HG03039 (cell line): ENCODE data around the gene ENDOD1.

ENCODE experiments used
- ATAC-seq: cut with Tn5 transposase; IDR thresholded peaks from one replicate; pipeline ENCODE4 v1.9.1; 2021; ENCODE audit warnings: mild to moderate bottlenecking, moderate library complexity; ENCODE audit not compliant: unreplicated experiment

ENDOD1 gene

GRCh38 chr11:95074792-95075563, 14.7 kb upstream of the ENDOD1 start:
- ATAC-seq: no peak

DNA sequence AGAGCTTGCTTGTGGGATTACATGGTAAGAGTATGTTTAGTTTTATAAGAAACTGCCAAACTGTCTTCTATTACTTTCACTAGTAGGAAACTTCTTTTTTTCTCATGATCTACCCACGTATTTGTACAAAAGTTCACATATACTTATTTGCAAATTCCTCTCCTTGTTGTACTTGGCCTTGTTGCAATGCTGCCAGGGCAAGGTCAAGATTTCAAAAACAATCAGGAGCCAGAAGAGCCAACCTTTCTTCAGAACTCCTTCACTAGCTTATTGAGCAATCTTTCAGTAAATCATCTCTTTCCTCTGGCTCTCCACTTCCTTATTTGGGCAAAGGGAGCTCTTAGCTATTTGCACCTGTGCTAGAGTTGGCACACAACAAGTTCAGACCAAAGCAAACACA, 13.2 kb upstream of the ENDOD1 start:
- no peak for ATAC-seq

DNA sequence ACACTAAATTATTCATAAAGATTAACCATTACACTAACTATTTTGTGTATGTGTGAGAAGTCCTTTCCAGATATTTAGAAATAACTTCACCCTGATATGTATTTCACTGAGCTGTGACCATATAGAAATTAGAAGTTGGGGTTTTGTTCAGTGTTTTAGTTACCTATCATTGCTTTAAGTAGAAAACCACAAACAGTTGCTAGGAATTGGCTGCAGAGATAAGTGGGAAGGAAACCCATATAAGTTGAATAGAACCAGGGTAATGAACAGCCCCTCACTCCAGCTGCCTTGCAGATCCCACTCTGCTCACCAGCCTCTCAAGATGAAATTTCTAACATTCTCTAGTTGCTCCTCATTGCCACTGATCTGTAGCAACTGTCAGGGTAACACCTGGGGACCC, 12.7 kb upstream of the ENDOD1 start:
- no peak for ATAC-seq

- ATAC-seq: no peak
These were observed 11.1 kb upstream of the ENDOD1 start for GRCh38 chr11:95078526-95078925.

GRCh38 chr11:95081010-95081409, 8.6 kb upstream of the ENDOD1 start:
- ATAC-seq: no peak

- no peak for ATAC-seq
These were observed 8.2 kb upstream of the ENDOD1 start for GRCh38 chr11:95081412-95081811.

DNA sequence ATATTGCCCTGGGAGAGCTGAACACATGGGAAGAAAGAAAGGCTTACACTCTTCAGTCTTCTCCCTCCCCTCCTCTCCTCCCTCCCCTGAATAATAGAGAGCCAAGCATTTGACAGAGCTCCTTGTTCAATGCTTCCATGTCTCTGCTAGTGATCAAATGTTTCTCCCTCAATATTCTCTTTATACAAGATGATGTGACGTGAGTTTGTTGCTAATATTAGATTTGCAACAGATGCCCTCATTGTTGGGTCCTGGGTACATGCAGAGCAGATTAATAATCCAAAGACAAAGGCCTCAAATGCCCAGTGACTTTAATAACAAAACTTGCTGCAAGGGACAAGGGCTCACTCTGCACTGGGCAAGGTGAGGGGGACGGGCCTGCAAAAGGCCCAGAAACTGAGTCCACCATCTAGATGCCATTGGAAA, 7.1 kb upstream of the ENDOD1 start:
- no peak for ATAC-seq

GRCh38 chr11:95084509-95084908, 5.1 kb upstream of the ENDOD1 start:
- ATAC-seq: peak; percentile 49

DNA sequence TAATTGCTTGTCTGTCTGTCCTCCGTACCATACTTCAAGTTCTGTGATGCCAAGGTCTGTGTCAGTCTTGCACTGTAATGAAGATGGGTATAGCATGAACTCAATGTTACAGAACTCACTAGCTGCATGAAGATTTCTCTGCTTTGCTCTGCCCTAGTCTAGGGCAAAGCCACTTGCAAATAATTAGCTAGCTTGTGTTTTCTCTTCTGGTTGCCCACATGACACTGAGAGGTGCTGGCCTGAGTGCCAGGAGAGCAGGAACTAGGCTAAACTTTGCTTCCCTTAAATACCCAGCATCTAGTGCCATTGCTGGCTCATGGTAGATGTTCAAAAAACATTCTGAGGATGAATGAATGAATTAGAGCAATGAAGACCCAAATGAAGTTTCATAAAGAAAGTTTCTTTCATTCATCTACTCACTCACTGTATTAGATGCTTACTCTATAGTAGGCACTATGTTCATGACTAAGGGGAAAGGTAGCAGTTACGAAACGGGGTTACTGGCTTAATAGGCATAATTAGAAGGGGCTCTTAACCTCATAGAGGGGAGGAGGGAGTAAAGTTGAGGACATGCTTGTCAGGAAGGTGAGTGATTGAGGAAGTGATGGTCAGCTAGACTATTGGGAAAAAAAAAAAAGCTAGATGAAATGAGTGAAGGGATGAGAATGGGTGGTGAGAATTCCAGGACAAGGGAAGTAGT, 4.4 kb upstream of the ENDOD1 start:
- ATAC-seq: no peak

DNA sequence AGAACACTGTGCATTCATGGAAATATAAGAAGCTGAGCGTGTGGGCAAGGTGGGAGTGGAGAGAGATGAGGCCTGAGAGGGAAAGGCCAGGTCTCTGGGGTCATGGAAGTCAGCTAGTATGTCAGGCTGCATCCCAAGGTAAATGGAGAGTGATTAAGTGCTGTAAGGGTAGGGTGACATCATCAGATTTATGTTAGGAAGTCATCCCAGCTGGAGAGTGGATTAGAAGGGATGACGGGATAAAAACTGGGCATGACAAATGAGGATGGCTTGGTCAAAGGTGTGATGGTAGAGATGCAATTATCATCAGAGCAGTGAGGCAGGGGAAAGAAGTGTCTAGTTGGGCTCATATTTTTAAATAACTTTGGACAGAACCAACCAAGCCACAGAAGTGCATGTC, 3.5 kb upstream of the ENDOD1 start:
- no peak for ATAC-seq

DNA sequence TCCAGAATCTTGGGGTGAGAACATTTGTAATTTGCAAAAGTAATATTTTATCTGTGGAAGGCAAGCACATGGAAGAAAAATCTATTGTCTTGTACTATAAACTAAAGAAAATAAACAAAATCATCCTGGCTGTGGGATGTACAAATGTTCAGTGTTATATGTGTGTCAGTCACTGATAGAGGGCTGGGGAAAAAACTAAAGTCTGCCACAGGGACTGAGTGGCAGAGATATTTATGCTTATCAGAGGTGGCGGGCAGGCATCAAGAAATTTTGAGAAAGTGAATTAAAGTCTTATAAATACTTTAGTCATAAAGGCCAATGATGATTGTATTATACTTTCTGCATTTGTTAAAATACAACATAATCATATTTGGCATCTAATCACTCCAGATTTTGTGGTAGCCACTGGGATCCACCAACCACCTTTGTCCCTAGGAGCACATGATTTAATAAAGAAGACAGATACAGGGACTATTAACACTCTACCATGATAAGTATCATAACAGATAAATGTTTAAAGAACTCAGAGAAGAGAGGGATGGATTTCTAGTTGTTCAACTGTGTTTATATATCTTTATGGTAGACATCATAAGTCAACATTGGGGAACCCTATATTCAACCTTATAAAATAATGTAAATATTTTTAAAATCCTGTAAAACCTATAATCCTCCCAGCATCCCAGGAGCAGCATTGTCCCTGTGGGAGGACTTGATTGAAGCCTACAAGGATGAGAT, 2.6 kb upstream of the ENDOD1 start:
- ATAC-seq: no peak

- peak; percentile 51 for ATAC-seq
These were observed 563 bp upstream of the ENDOD1 start for GRCh38 chr11:95088946-95089619.

DNA sequence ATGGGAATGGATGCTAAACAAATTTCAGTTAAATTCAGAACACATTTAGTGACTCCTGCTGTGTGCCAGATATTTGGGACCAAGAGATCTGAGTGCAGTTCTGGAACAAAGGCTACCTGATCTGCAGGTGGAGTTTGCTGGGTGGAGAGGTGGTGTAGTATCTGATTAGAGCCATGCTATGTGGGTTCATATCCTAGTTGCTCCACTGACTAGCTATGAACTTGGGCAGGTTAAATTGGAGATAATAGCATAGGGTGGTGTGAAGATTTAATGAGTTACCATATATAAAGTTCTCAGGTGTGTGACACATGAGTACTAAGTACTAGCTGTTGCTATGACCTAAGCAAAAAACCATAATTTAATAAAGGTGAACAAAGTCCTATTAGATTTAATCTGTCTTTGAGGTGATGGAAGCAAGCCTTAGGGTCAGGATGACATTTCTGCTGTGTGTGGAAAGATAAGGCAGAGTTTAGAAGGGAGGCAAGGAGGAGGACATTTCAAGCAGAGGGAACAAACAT, 2.1 kb downstream of the ENDOD1 start:
- ATAC-seq: no peak

- ATAC-seq: no peak
These were observed 3.1 kb downstream of the ENDOD1 start for GRCh38 chr11:95092549-95093324.

GRCh38 chr11:95093548-95093947, 3.9 kb downstream of the ENDOD1 start:
- ATAC-seq: no peak

- ATAC-seq: peak; percentile 76
These were observed 6.4 kb downstream of the ENDOD1 start for GRCh38 chr11:95095858-95096587.

DNA sequence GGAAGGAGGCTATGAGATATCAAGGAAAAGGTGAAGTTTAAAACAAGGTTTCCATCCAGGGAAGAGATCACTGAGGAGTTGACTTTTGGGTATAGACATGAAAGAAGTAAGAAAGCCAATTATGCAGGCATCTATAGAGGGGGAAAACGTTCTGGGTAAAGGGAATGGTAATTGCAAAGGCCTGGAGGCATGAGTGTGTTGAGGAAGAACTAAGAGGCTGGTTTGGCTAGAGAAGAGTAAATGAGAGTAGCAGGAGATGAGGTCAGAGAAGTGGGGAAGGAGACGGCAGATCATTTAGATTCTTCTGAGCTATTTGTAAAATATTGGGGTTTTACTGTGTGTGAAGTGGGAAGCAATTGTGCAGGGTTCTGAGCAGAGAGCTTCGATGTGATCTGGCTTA, 7.6 kb downstream of the ENDOD1 start:
- ATAC-seq: no peak

DNA sequence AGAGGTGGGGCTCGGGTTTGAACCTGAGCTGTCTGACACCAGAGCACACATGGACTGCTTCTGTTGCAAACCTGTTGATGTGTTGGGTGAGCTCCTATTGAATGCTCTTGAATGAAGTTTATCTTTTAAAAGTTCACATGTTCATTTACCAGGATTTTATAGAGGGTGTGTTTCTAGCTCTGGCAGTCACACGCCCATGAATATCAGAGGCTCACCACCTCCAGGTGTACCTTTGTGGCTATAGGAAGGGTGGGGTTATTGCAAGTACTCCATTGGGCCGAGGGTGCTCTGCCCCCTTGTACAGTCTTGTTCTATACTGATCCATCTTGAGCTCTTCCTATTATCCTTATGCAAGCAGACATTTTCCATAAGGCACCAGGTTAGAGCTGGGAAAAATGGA, 9.2 kb downstream of the ENDOD1 start:
- ATAC-seq: no peak

DNA sequence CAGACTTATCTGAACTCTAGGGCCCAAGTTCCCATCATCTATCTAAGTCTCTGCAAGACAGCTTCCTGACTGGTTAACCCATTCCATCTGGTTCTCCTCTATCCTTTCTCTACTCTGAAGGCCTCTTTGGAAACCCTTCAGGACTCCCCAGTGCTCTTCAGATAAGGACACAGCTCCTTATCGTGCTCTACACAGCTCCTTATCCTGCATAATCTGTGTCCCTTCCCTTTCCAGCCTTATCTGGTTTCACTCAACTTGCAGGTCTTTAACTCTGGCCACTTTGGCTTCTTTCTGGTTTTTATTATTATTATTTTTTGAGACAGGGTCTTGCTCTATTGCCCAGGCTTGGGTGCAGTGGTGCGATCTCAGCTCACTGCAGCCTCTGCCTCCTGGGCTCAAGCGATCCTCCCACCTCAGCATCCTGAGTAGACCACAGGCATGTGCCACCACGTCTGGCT, 10.6 kb downstream of the ENDOD1 start:
- no peak for ATAC-seq
